Astrocyte of the cerebellum (primary cell): ENCODE results near the gene ANKS1B.

ENCODE experiments used
- DNase-seq: peaks from one replicate; pipeline ENCODE4 v3.0.0-alpha.2; 2011; ENCODE audit warnings: low read depth
- H3K4me3 ChIP-seq: 2 replicates; pipeline ENCODE4 v1.5.1; 2011; ENCODE audit warnings: mild to moderate bottlenecking, low read depth, low read length, moderate library complexity
- in situ Hi-C: cut with HindIII; loops from 2 replicates; pipeline ENCODE4 v1.10.0; 2017; ENCODE audit warnings: low sequenced_read_pairs
- TF ChIP-seq, protein P1 (sequence below): IDR thresholded peaks from 2 replicates; pipeline ENCODE4 v1.5.1; 2012; ENCODE audit warnings: low read length, low read depth, moderate library complexity, mild to moderate bottlenecking; ENCODE audit errors: missing control alignments

The ANKS1B gene

GRCh38 chr12:99151744-99152143, 833.0 kb downstream of the ANKS1B start:
- no peak for DNase-seq
- in situ Hi-C loops = no loop called here
- TF ChIP-seq, protein P1, sequence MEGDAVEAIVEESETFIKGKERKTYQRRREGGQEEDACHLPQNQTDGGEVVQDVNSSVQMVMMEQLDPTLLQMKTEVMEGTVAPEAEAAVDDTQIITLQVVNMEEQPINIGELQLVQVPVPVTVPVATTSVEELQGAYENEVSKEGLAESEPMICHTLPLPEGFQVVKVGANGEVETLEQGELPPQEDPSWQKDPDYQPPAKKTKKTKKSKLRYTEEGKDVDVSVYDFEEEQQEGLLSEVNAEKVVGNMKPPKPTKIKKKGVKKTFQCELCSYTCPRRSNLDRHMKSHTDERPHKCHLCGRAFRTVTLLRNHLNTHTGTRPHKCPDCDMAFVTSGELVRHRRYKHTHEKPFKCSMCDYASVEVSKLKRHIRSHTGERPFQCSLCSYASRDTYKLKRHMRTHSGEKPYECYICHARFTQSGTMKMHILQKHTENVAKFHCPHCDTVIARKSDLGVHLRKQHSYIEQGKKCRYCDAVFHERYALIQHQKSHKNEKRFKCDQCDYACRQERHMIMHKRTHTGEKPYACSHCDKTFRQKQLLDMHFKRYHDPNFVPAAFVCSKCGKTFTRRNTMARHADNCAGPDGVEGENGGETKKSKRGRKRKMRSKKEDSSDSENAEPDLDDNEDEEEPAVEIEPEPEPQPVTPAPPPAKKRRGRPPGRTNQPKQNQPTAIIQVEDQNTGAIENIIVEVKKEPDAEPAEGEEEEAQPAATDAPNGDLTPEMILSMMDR = no peak
- H3K4me3 ChIP-seq = no peak overlapping the region

- no peak overlapping the region for H3K4me3 ChIP-seq
- in situ Hi-C loops = no loop called here
- no peak for DNase-seq
- TF ChIP-seq, protein P1 = no peak
These were observed 837.6 kb downstream of the ANKS1B start for GRCh38 chr12:99147130-99147529.

DNA sequence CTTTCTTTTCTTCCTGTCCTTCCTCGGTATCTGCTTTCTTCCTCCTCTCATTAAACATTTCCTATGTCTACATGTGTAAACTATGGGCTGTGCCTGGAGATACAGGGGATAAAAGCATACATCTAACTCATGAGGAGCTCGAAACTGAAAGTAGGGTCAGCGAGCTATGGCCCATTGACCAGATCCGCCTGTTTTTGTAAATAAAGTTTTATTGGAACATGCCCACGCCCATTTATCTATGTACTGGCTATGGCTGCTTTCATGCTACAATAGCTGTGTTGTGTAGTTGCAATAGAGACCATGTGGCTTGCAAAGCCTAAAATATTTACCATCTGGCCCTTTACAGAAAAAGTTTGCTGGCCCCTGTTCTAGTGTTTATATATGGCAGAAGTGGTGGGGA, 838.0 kb downstream of the ANKS1B start:
- in situ Hi-C loops = no loop called here
- no peak overlapping the region for H3K4me3 ChIP-seq
- TF ChIP-seq, protein P1 = no peak
- no peak for DNase-seq

- TF ChIP-seq, protein P1 = no peak
- no peak for DNase-seq
- in situ Hi-C loops = no loop called here
- H3K4me3 ChIP-seq = no peak overlapping the region
These were observed 838.6 kb downstream of the ANKS1B start for GRCh38 chr12:99146185-99146584.

- TF ChIP-seq, protein P1 = no peak
- DNase-seq = no peak
- in situ Hi-C loops = no loop called here
- H3K4me3 ChIP-seq = no peak overlapping the region
These were observed 842.1 kb downstream of the ANKS1B start for GRCh38 chr12:99142651-99143050.

- in situ Hi-C loops = no loop called here
- H3K4me3 ChIP-seq = no peak overlapping the region
- no peak for DNase-seq
- TF ChIP-seq, protein P1 = no peak
These were observed 844.6 kb downstream of the ANKS1B start for GRCh38 chr12:99140017-99140720.
